Umbilical cord (tissue), 2 donors: ENCODE measurements around the gene ZNF831. TPM values are rescaled to one million over a fixed set of nuclear protein-coding genes. Genes with fewer than 3 reads are reported as not detected.
A peak's percentile ranks its signal among the peaks of the same experiment; 100 is the strongest.

Source experiments
- DNase-seq: peaks from one replicate; pipeline ENCODE4 v3.0.0-alpha.2; 2015; ENCODE audit warnings: low spot score
- total RNA-seq: library from RNA; depleted of rRNA; stranded (reverse); fragments of >200 nt; gene quantifications from one replicate; pipeline ENCODE4 v1.2.3, GENCODE V29; 2014; ENCODE audit warnings: low replicate concordance; ENCODE audit not compliant: insufficient read depth

The ZNF831 gene
- total RNA-seq, 1 donor from 2014 or later = 0.96 TPM

- no peak for DNase-seq
These were observed 6.1 kb upstream of the ZNF831 start for GRCh38 chr20:59157531-59157930.

GRCh38 chr20:59157961-59158541, 5.6 kb upstream of the ZNF831 start:
- DNase-seq = no peak

- no peak for DNase-seq
These were observed 4.9 kb upstream of the ZNF831 start for GRCh38 chr20:59158673-59159072.

- no peak for DNase-seq
These were observed 4.5 kb upstream of the ZNF831 start for GRCh38 chr20:59159091-59159490.

- DNase-seq = no peak
These were observed 3.9 kb upstream of the ZNF831 start for GRCh38 chr20:59159493-59160376.

- no peak for DNase-seq
These were observed 3.1 kb upstream of the ZNF831 start for GRCh38 chr20:59160389-59161115.

GRCh38 chr20:59161721-59162120, 1.9 kb upstream of the ZNF831 start:
- no peak for DNase-seq

- no peak for DNase-seq
These were observed 1.2 kb downstream of the ZNF831 start for GRCh38 chr20:59164686-59165391.

GRCh38 chr20:59165396-59165795, 1.8 kb downstream of the ZNF831 start:
- DNase-seq = no peak

GRCh38 chr20:59165891-59166709, 2.5 kb downstream of the ZNF831 start:
- no peak for DNase-seq

- DNase-seq = no peak
These were observed 7.1 kb downstream of the ZNF831 start for GRCh38 chr20:59170406-59171349.

GRCh38 chr20:59171986-59172385, 8.4 kb downstream of the ZNF831 start:
- no peak for DNase-seq

GRCh38 chr20:59173938-59174491, 10.4 kb downstream of the ZNF831 start:
- DNase-seq = peak; percentile 55

- no peak for DNase-seq
These were observed 11.4 kb downstream of the ZNF831 start for GRCh38 chr20:59175002-59175401.

- DNase-seq = no peak
These were observed 12.2 kb downstream of the ZNF831 start for GRCh38 chr20:59175861-59176260.

- DNase-seq = no peak
These were observed 13.2 kb downstream of the ZNF831 start for GRCh38 chr20:59176812-59177211.

- DNase-seq = no peak
These were observed 13.9 kb downstream of the ZNF831 start for GRCh38 chr20:59177266-59178250.

- DNase-seq = no peak
These were observed 15.5 kb downstream of the ZNF831 start for GRCh38 chr20:59178983-59179595.
